HEK293T (cell line): ENCODE results near the gene PRMT1.

Experiments
- CTCF ChIA-PET: fragments of 350-600 bp; formaldehyde crosslinking; extraction: SDS; loops from one replicate; lab custom pipeline; 2021; ENCODE audit warnings: antibody characterized with exemption, inconsistent platforms; lab: Yijun Ruan, JAX
- POLR2A ChIA-PET: fragments of 350-600 bp; formaldehyde crosslinking; extraction: SDS; loops from one replicate; lab custom pipeline; 2020; ENCODE audit warnings: antibody characterized with exemption, inconsistent platforms; lab: Yijun Ruan, JAX
- DNase-seq: peaks from one replicate; pipeline ENCODE4 v3.0.0; 2012; ENCODE audit warnings: mixed read lengths; ENCODE audit errors: extremely low spot score
- ARNT ChIP-seq: fragments of 450-650 bp; IDR thresholded peaks from 2 replicates; pipeline ENCODE4 v1.6.1; 2017; ENCODE audit warnings: mild to moderate bottlenecking
- BHLHE40 ChIP-seq: fragments of 450-650 bp; IDR thresholded peaks from 2 replicates; pipeline ENCODE4 v1.6.1; 2016; ENCODE audit warnings: mild to moderate bottlenecking, moderate library complexity, borderline replicate concordance
- CTBP1 ChIP-seq: fragments of 450-650 bp; IDR thresholded peaks from 2 replicates; pipeline ENCODE4 v1.6.1; 2016; ENCODE audit warnings: borderline replicate concordance
- ELF4 ChIP-seq: fragments of 450-650 bp; IDR thresholded peaks from 2 replicates; pipeline ENCODE4 v1.6.1; 2017; ENCODE audit warnings: antibody characterized with exemption
- FOXA1 ChIP-seq: fragments of 450-650 bp; IDR thresholded peaks from 2 replicates; pipeline ENCODE4 v1.6.1; 2016; ENCODE audit warnings: mild to moderate bottlenecking
- FOXK2 ChIP-seq: fragments of 450-650 bp; IDR thresholded peaks from 2 replicates; pipeline ENCODE4 v1.6.1; 2016; ENCODE audit warnings: mild to moderate bottlenecking
- FOXM1 ChIP-seq: fragments of 450-650 bp; IDR thresholded peaks from 2 replicates; pipeline ENCODE4 v1.6.1; 2017; ENCODE audit warnings: mild to moderate bottlenecking, borderline replicate concordance
- HDGF ChIP-seq: fragments of 450-650 bp; IDR thresholded peaks from 2 replicates; pipeline ENCODE4 v1.6.1; 2017; ENCODE audit warnings: antibody characterized with exemption, borderline replicate concordance
- L3MBTL2 ChIP-seq: fragments of 450-650 bp; conservative IDR thresholded peaks from 2 replicates; pipeline ENCODE4 v1.6.1; 2016; ENCODE audit warnings: mild to moderate bottlenecking
- LEF1 ChIP-seq: fragments of 450-650 bp; IDR thresholded peaks from 2 replicates; pipeline ENCODE4 v1.6.1; 2017; ENCODE audit warnings: mild to moderate bottlenecking, borderline replicate concordance
- NFRKB ChIP-seq: fragments of 450-650 bp; IDR thresholded peaks from 2 replicates; pipeline ENCODE4 v1.6.1; 2016; ENCODE audit warnings: mild to moderate bottlenecking, moderate library complexity
- SP1 ChIP-seq: fragments of 450-650 bp; IDR thresholded peaks from 2 replicates; pipeline ENCODE4 v1.6.1; 2017
- SUZ12 ChIP-seq: fragments of 450-650 bp; IDR thresholded peaks from 2 replicates; pipeline ENCODE4 v1.6.1; 2016; ENCODE audit warnings: mild to moderate bottlenecking
- TARDBP ChIP-seq: fragments of 450-650 bp; IDR thresholded peaks from 2 replicates; pipeline ENCODE4 v1.6.1; 2016
- ZNF384 ChIP-seq: fragments of 450-650 bp; IDR thresholded peaks from 2 replicates; pipeline ENCODE4 v1.6.1; 2016
- TF ChIP-seq, protein P1 (sequence below): fragments of 450-650 bp; IDR thresholded peaks from 2 replicates; pipeline ENCODE4 v1.6.1; 2016

Gene PRMT1

DNA sequence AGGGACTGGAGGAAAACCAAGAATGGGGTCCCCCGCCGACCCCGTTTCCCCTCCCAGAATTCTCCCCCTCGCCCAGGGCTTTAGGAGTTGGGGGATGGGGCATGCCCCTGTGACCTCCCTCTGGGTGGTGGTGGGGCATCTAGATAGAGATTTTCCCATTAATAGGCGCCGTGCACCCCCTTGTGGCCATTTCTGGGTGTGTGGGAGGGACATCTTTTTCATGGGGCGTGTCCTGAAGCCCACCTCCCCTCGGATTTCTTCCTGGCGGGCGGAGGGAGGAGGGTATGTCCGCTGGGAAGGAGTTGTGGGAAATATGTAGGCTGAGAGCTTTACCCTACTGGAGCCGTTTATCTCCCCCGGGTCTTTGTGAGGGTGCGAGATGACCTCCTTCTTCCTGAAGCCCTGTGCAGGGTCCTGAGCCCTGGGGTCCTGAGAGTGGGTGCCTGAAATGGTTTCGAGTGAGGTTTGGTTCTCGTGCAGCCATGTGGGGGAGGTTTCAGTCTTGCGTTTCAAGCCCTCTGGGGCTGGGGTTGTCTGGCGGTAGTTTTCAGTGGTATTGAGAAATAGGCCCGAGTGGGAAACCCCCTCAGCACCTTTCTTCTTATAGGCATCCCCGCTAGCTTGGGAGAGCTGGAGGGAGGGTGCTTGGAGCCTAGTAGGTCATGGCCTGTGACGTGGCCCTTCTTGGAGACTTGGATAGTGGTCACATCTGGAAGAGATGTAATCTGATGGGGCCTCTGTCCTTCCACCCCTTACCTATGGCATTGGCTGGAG is 1.0 kb downstream of the PRMT1 start:
- peak; percentile 53 for DNase-seq
- ChIA-PET CTCF (interaction anchor here (0.6 to 2.5 kb wide), 5 partner anchors 13 to 272 kb away, joined by 3 to 8 read pairs (median 5); partner anchors contain the start of genes BCL2L12, IRF3 and RRAS), POLR2A (interaction anchor here (1.4 to 3.7 kb wide), 4 partner anchors 12 to 97 kb away, joined by 4 to 44 read pairs (median 10); partner anchors contain the start of genes BCL2L12, IRF3, NOSIP and PRRG2)
- TF ChIP-seq SP1 (no peak), ZNF384 (no peak), L3MBTL2 (no peak), CTBP1 (no peak), ELF4 (no peak), ARNT (no peak), LEF1 (no peak), SUZ12 (no peak), TARDBP (no peak), HDGF (no peak), FOXM1 (no peak), FOXK2 (no peak)
- TF ChIP-seq, protein P1, sequence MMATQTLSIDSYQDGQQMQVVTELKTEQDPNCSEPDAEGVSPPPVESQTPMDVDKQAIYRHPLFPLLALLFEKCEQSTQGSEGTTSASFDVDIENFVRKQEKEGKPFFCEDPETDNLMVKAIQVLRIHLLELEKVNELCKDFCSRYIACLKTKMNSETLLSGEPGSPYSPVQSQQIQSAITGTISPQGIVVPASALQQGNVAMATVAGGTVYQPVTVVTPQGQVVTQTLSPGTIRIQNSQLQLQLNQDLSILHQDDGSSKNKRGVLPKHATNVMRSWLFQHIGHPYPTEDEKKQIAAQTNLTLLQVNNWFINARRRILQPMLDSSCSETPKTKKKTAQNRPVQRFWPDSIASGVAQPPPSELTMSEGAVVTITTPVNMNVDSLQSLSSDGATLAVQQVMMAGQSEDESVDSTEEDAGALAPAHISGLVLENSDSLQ, result no peak

DNA sequence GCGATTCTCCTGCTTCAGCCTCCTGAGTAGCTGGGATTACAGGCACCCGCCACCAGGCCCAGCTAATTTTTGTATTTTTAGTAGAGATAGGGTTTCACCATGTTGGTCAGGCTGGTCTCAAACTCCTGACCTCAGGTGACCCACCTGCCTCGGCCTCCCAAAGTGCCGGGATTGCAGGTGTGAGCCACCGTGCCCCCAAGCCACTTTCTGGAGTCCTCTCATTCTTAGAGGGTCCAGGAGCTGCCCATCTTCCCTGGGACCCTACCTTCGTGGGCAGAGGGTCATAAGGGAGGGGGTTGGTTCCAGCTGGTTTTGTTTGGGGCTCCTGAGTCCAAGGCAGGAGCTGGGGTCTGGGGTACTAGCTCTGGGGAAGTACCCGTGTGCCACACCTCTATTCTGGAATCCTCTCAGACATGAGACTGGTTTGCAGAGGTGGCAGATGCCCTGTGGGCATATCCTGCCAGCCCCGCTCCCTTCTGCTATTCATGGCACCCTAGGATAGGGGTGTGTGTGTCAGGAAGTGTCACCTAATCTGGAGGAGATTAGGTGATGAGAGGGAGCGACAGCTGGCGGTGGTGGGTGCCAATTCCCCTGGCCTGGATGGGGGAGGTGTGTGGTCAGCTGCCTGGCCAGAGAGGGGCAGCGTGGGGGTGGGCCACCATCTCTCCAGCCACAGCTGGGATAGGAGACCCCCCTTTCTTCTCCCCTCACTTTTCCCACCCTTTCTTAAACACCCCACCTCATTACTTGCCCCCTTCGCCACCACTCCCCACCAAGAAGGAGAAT is 2.1 kb downstream of the PRMT1 start:
- TF ChIP-seq CTBP1 (no peak), ARNT (no peak), ELF4 (no peak), HDGF (no peak), FOXM1 (no peak), BHLHE40 (no peak), FOXK2 (no peak), LEF1 (no peak), ZNF384 (no peak), SUZ12 (no peak), TARDBP (no peak), FOXA1 (no peak), NFRKB (no peak), SP1 (no peak), L3MBTL2 (no peak)
- TF ChIP-seq, protein P1, result no peak
- CTCF ChIA-PET, result interaction anchor here (0.5 to 2.0 kb wide), 8 partner anchors 9 to 639 kb away, joined by 3 to 6 read pairs (median 4); partner anchors contain the start of genes BCL2L12 and IRF3
- POLR2A ChIA-PET, result interaction anchor here (0.5 to 1.6 kb wide), 5 partner anchors 12 to 121 kb away, joined by 3 to 5 read pairs (median 3); partner anchors contain the start of genes RRAS and SCAF1
- DNase-seq, result no peak

DNA sequence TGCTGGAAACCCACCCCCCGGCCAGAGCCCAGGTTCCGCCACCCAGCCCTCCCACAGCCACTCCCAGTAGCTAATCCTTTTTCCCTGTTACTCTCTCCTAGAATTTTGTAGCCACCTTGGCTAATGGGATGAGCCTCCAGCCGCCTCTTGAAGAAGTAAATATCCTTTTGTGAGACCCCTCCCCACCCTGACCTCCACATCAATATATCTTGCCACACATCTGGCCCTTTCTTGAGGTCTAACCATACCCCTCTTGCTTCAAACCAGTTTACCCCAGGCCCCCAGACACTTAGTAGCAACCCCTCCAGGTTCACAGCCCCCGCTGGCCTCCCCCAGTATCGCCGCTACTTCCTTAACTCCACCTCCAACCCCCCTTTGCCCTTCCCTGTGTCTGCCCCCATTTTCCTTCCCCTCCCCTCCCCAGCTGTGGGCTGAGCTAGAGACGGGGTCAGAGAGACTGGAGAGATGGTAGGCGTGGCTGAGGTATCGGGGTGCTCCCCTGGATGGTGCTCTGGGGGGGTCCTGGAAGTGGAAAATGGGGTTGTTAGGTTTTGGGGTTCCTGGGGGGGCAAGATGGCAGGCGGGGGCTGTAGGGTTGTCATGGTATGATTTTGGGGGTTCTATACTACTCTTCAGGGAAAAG is 2.8 kb downstream of the PRMT1 start:
- TF ChIP-seq ZNF384, result no peak
- no peak for TF ChIP-seq FOXM1
- TF ChIP-seq NFRKB, result no peak
- TF ChIP-seq LEF1, result no peak
- TF ChIP-seq FOXK2, result no peak
- TF ChIP-seq, protein P1, result no peak
- no peak for TF ChIP-seq ARNT
- no peak for TF ChIP-seq FOXA1
- no peak for TF ChIP-seq BHLHE40
- TF ChIP-seq L3MBTL2, result no peak
- no peak for TF ChIP-seq SUZ12
- no peak for TF ChIP-seq TARDBP
- no peak for TF ChIP-seq ELF4
- no peak for TF ChIP-seq HDGF
- no peak for TF ChIP-seq CTBP1
- no peak for TF ChIP-seq SP1
- POLR2A ChIA-PET, result interaction anchor here (0.6 to 1.0 kb wide), 2 partner anchors 38 to 123 kb away, joined by 3 read pairs; partner anchors contain the start of gene SCAF1
- no peak for DNase-seq
- CTCF ChIA-PET, result interaction anchor here (0.7 to 2.0 kb wide), 5 partner anchors 9 to 204 kb away, joined by 3 to 6 read pairs (median 4); no protein-coding TSS in a partner anchor

DNA sequence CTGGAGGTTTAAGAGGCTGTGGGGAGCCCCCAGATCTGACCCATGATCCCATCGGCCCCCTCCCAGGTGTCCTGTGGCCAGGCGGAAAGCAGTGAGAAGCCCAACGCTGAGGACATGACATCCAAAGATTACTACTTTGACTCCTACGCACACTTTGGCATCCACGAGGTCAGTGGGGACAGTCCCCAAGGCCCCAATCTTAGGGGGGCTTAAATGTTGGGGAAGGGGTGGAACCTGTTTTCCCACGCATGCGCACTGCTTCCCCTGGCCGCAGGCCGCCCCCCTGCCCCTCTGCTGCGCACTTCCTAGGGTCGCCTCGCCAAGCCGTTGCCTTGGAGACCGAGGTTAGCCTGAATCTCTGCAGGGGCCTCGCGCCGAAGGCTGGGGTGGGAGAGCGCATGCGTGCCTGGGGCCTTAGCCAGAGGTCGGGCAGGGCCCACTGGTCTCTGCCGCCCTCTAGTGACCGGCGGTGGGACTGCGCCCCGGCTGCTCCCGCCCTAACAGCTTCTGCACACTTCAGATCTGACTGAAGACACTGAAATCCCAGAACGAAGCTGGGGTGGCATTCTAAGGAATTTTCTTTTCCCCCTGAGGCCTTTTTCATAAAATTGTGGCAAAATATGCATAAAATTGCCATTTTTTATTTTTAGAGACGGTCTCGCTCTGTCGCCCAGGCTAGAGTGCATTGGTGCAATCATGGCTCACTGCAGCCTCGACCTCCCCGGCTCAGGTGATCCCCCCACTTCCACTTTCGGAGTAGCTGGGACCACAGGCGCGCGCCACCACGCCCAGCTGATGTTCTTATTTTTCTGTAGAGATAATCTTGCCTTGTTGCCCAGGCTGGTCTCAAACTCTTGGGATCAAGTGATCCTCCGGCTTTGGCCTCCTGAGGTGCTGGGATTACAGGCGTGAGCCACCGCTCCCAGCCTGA is 3.6 kb downstream of the PRMT1 start:
- ChIA-PET POLR2A (interaction anchor here (0.6 kb wide), 1 partner anchor 122 kb away, joined by 3 read pairs; no protein-coding TSS in a partner anchor), CTCF (interaction anchor here (0.5 to 1.2 kb wide), 4 partner anchors 16 to 134 kb away, joined by 3 to 4 read pairs (median 4); partner anchors contain the start of genes BCL2L12, IRF3 and RRAS)
- TF ChIP-seq FOXA1, result no peak
- no peak for TF ChIP-seq LEF1
- no peak for TF ChIP-seq ARNT
- no peak for TF ChIP-seq SP1
- TF ChIP-seq SUZ12, result no peak
- no peak for TF ChIP-seq TARDBP
- TF ChIP-seq ELF4, result no peak
- no peak for TF ChIP-seq HDGF
- DNase-seq, result peak; percentile 91
